GM12878 (cell line): ENCODE results near the gene NEGR1.

Experiments
- CEBPB ChIP-seq, 2 experiments: fragments of 150-350 bp in 1 of 2; IDR thresholded peaks; 2 replicates each; pipeline ENCODE4 v1.6.1; 2012 to 2014; ENCODE audit warnings: low read depth in 2 of 2, low read length in 2 of 2, borderline replicate concordance in 1 of 2, inconsistent platforms in 1 of 2
- CHD1 ChIP-seq: IDR thresholded peaks from 2 replicates; pipeline ENCODE4 v1.6.1; 2012; ENCODE audit warnings: low read depth, low read length, improper control_type of control experiment
- HDAC2 ChIP-seq: fragments of 200-600 bp; sonication (generic); IDR thresholded peaks from 2 replicates; pipeline ENCODE4 v1.6.1; 2017
- NFIC ChIP-seq: IDR thresholded peaks from 2 replicates; pipeline ENCODE4 v1.6.1; 2012; ENCODE audit warnings: low read depth, mild to moderate bottlenecking, inconsistent platforms, low read length, moderate library complexity
- POLR2AphosphoS5 ChIP-seq: IDR thresholded peaks from 2 replicates; pipeline ENCODE4 v1.6.1; 2011; ENCODE audit warnings: mild to moderate bottlenecking, low read length, inconsistent platforms
- REST ChIP-seq: IDR thresholded peaks from 2 replicates; pipeline ENCODE4 v1.6.1; 2012; ENCODE audit warnings: mild to moderate bottlenecking, low read depth, low read length
- RFX5 ChIP-seq: IDR thresholded peaks from 2 replicates; pipeline ENCODE4 v1.6.1; 2011; ENCODE audit warnings: low read depth, low read length, improper control_type of control experiment
- SMAD1 ChIP-seq: fragments of 450-650 bp; IDR thresholded peaks from 2 replicates; pipeline ENCODE4 v1.6.1; 2018; ENCODE audit warnings: mild to moderate bottlenecking, low read depth; ENCODE audit not compliant: partially characterized antibody
- SMC3 ChIP-seq: IDR thresholded peaks from 2 replicates; pipeline ENCODE4 v1.6.1; 2011; ENCODE audit warnings: low read length, improper control_type of control experiment, borderline replicate concordance
- TCF3 ChIP-seq: IDR thresholded peaks from 2 replicates; pipeline ENCODE4 v1.6.1; 2012; ENCODE audit warnings: low read depth, mild to moderate bottlenecking, low read length, borderline replicate concordance; ENCODE audit not compliant: insufficient read depth
- YY1 ChIP-seq: IDR thresholded peaks from 2 replicates; pipeline ENCODE4 v1.6.1; 2011; ENCODE audit warnings: low read depth, mild to moderate bottlenecking, low read length
- TF ChIP-seq, protein P1 (sequence below), 3 experiments: IDR thresholded peaks in 2 of 3; conservative IDR thresholded peaks in 1 of 3; 2 replicates each; pipeline ENCODE4 v1.5.1; 2011; ENCODE audit warnings: low read depth in 3 of 3, low read length in 3 of 3, mild to moderate bottlenecking in 3 of 3, control low read depth in 2 of 3, moderate library complexity in 2 of 3, inconsistent platforms in 1 of 3, mixed read lengths in 1 of 3; ENCODE audit not compliant: control insufficient read depth in 2 of 3, insufficient read depth in 1 of 3; ENCODE audit errors: extremely low read depth in 1 of 3
- TF ChIP-seq, protein P2 (sequence below): IDR thresholded peaks from 2 replicates; pipeline ENCODE4 v1.6.1; 2012; ENCODE audit warnings: low read depth, low read length, improper control_type of control experiment
- TF ChIP-seq, protein P3 (sequence below): fragments of 450-650 bp; IDR thresholded peaks from 2 replicates; pipeline ENCODE4 v1.6.1; 2017; ENCODE audit warnings: mild to moderate bottlenecking, moderate library complexity

DNA sequence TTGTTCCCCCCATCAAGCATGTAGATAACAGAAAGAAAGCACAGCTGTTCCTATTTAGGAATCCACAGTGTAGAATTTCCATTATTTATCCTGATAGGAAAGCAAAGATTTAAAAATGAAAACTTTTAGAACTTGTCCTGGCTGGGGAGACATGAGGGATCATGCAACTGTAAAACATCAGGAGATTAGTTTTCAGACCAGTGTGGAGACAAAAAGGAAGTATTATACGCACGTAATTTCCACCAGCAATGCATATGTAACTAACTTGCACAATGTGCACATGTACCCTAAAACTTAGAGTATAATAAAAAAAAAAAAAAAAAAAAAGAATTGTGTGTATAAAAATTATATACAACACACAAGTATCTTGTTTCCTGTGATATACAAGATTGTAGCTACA, 172.4 kb downstream of the NEGR1 start:
- TF ChIP-seq POLR2AphosphoS5 (no peak), CHD1 (no peak), HDAC2 (no peak), YY1 (no peak), REST (no peak), TCF3 (no peak), SMC3 (no peak), CEBPB (IDR thresholded peaks at IDR 0.05; ENCODE audit: borderline replicate concordance in 1 of 2, low read depth in 2 of 2, low read length in 2 of 2) (no peak), SMAD1 (no peak), NFIC (no peak), RFX5 (no peak)
- TF ChIP-seq, protein P1, sequence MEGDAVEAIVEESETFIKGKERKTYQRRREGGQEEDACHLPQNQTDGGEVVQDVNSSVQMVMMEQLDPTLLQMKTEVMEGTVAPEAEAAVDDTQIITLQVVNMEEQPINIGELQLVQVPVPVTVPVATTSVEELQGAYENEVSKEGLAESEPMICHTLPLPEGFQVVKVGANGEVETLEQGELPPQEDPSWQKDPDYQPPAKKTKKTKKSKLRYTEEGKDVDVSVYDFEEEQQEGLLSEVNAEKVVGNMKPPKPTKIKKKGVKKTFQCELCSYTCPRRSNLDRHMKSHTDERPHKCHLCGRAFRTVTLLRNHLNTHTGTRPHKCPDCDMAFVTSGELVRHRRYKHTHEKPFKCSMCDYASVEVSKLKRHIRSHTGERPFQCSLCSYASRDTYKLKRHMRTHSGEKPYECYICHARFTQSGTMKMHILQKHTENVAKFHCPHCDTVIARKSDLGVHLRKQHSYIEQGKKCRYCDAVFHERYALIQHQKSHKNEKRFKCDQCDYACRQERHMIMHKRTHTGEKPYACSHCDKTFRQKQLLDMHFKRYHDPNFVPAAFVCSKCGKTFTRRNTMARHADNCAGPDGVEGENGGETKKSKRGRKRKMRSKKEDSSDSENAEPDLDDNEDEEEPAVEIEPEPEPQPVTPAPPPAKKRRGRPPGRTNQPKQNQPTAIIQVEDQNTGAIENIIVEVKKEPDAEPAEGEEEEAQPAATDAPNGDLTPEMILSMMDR (IDR thresholded peaks at IDR 0.05 in 2 of 3, conservative IDR thresholded peaks at IDR 0.05 in 1 of 3; ENCODE audit: control insufficient read depth in 2 of 3, extremely low read depth in 1 of 3, insufficient read depth in 1 of 3, low read depth in 3 of 3, low read length in 3 of 3): no peak
- TF ChIP-seq, protein P2, sequence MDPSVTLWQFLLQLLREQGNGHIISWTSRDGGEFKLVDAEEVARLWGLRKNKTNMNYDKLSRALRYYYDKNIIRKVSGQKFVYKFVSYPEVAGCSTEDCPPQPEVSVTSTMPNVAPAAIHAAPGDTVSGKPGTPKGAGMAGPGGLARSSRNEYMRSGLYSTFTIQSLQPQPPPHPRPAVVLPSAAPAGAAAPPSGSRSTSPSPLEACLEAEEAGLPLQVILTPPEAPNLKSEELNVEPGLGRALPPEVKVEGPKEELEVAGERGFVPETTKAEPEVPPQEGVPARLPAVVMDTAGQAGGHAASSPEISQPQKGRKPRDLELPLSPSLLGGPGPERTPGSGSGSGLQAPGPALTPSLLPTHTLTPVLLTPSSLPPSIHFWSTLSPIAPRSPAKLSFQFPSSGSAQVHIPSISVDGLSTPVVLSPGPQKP: no peak
- TF ChIP-seq, protein P3, sequence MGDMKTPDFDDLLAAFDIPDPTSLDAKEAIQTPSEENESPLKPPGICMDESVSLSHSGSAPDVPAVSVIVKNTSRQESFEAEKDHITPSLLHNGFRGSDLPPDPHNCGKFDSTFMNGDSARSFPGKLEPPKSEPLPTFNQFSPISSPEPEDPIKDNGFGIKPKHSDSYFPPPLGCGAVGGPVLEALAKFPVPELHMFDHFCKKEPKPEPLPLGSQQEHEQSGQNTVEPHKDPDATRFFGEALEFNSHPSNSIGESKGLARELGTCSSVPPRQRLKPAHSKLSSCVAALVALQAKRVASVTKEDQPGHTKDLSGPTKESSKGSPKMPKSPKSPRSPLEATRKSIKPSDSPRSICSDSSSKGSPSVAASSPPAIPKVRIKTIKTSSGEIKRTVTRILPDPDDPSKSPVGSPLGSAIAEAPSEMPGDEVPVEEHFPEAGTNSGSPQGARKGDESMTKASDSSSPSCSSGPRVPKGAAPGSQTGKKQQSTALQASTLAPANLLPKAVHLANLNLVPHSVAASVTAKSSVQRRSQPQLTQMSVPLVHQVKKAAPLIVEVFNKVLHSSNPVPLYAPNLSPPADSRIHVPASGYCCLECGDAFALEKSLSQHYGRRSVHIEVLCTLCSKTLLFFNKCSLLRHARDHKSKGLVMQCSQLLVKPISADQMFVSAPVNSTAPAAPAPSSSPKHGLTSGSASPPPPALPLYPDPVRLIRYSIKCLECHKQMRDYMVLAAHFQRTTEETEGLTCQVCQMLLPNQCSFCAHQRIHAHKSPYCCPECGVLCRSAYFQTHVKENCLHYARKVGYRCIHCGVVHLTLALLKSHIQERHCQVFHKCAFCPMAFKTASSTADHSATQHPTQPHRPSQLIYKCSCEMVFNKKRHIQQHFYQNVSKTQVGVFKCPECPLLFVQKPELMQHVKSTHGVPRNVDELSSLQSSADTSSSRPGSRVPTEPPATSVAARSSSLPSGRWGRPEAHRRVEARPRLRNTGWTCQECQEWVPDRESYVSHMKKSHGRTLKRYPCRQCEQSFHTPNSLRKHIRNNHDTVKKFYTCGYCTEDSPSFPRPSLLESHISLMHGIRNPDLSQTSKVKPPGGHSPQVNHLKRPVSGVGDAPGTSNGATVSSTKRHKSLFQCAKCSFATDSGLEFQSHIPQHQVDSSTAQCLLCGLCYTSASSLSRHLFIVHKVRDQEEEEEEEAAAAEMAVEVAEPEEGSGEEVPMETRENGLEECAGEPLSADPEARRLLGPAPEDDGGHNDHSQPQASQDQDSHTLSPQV: no peak
